Measurements from ENCODE around the gene STK32B. TPM values are rescaled to one million over a fixed set of nuclear protein-coding genes. Genes with fewer than 3 reads are reported as not detected.

The STK32B gene
- total RNA-seq, 1 experiment from 2014 or later, result 17.4 TPM

DNA sequence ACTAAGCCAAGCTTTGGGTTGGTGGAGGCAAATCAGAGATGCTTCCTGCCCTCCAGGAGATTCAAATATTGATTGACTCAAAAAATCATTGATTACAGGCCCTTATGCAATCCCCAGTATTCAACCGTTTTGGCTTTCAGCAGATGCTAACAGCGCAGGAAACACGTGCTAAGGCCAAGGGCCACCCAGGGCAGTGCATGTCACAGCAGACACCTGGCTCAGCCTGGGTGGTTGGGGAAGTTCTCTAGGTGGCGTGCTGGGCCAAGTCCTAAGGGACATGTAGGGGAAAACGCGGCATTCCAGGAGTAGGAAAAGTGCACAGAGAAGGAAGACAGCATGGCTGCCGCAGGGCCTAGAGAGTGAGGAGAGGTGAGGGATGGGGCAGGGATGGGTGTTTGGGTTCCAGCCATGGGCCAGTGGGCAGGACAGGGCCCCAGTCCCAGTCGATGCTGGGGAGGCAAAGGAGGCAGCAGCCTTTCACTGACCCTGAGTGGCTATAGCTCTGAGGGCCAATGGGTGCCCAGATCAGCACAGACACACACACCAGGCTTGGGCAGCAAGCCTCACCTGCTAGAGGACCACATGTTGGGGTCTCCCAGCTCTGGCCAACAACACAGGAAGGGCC is 418.0 kb downstream of the STK32B start:
- no peak for DNase-seq (ENCODE audit: low read depth)

GRCh38 chr4:5469861-5470260 is 418.6 kb downstream of the STK32B start:
- no peak for DNase-seq (ENCODE audit: low read depth)

GRCh38 chr4:5470318-5471198 is 419.3 kb downstream of the STK32B start:
- DNase-seq (ENCODE audit: low read depth), result no peak

- no peak for DNase-seq (ENCODE audit: low read depth)
Observed at GRCh38 chr4:5471206-5471605, 419.9 kb downstream of the STK32B start.

DNA sequence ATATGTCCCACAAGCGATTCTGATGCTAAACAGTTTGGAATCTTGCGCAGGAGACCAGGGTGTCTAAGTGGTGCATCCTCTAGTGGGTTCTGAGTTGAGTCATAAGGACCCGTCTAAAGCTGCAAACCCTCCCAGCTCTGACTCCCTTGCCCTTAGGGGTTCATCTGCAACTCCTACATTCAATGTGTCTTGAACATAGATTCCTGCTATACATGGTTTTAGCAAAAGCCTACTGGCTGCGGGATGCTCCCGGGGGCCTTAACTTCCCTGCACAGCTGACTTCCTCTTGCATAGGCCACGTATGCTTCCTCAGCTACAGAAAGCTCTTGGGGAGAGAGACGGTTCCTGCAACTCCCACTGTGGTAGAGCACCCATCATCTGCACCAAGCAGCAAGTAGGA is 420.4 kb downstream of the STK32B start:
- DNase-seq (ENCODE audit: low read depth), result no peak

- no peak for DNase-seq (ENCODE audit: low read depth)
Observed at GRCh38 chr4:5472160-5472591, 420.9 kb downstream of the STK32B start.

DNA sequence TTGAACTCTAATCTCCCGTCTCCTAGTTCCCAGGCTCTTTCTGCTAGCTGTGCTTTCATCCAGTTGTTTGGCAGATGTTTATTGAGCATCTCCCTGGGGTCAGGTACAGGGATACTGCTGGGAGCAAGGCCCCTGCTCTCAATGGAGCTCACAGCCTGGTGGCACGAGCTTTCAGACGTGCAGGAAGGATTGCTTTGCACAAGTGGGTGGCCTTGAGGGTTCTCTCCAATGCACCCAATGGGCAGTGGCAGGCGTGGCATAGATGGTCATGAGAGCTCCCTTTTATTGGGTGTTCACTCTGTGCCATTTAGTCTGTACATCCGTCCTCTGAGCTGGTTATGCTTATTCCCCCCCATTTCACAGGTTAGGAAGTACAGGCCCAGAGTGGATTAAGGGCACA is 421.8 kb downstream of the STK32B start:
- DNase-seq (ENCODE audit: low read depth), result no peak

- peak; percentile 55 for DNase-seq (ENCODE audit: low read depth)
Observed at GRCh38 chr4:5474756-5475155, 423.5 kb downstream of the STK32B start.

DNA sequence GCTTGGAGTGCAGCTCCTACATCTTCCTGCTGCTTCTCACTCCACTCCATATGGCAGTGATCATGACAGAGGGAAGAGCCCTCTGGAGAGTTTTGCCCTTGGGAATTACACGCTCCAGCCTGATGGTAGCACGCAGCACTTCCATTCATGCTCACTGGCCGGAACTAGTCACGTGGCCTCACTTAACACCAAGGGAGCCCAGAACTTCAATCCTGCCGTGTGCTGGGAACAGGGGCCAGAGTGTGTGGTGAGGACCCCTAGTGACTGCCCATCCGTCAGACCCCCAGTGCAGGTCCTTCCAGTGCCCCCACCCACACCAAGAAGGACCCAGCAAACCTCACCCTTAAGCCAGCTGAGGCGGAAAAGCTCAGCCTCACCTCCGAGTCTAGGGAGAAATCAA is 426.3 kb downstream of the STK32B start:
- DNase-seq (ENCODE audit: low read depth), result no peak

- DNase-seq (ENCODE audit: low read depth), result no peak
Observed at GRCh38 chr4:5478169-5478568, 426.9 kb downstream of the STK32B start.

DNA sequence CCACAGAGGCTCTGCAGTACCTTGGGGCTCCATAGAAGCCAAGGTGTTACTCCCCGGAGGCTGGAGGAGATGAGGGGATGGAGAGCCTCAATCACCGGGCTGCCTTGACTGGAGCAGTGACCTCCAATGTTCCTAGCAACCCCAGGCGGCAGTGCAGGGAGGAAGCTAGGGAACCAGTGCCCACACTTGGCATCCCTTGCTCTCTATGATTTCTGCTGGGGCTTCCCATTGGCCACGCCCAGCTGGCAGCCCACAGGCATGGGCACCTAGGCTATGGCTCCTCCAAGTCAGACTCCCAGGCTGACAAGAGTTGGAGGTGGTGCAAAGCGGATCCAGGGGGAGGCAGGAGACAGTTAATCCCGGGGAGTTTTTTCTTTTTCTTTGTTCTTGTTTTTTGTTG is 427.4 kb downstream of the STK32B start:
- DNase-seq (ENCODE audit: low read depth), result no peak

GRCh38 chr4:5479518-5480060 is 428.3 kb downstream of the STK32B start:
- DNase-seq (ENCODE audit: low read depth), result no peak

DNA sequence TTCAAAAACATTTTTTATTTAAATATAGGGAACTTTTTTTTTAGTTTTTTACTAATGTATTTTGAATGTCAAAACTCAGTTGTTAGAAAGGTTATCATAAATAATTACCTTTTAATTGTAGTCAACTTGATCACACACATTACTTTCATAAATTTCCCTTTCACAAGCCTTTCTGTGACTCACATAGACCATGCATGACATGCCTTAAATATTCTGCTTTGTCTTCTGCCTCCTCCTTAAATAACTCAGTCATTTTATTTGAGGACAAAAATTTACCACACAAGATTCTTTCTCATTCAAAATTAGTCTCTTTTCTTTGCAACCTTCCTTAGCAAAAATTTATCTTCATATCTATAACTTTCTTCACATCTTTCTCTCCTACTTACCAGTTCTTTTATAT is 437.1 kb downstream of the STK32B start:
- no peak for DNase-seq (ENCODE audit: low read depth)

GRCh38 chr4:5489260-5489659 is 438.0 kb downstream of the STK32B start:
- DNase-seq (ENCODE audit: low read depth), result no peak

GRCh38 chr4:5497489-5497888 is 446.2 kb downstream of the STK32B start:
- no peak for DNase-seq (ENCODE audit: low read depth)

GRCh38 chr4:5500165-5500564 is 448.9 kb downstream of the STK32B start:
- peak; percentile 17 for DNase-seq (ENCODE audit: low read depth)

GRCh38 chr4:5503336-5503936 is 452.2 kb downstream of the STK32B start:
- no peak for DNase-seq (ENCODE audit: low read depth)

- no peak for DNase-seq (ENCODE audit: low read depth)
Observed at GRCh38 chr4:5504486-5504885, 453.2 kb downstream of the STK32B start.

DNA sequence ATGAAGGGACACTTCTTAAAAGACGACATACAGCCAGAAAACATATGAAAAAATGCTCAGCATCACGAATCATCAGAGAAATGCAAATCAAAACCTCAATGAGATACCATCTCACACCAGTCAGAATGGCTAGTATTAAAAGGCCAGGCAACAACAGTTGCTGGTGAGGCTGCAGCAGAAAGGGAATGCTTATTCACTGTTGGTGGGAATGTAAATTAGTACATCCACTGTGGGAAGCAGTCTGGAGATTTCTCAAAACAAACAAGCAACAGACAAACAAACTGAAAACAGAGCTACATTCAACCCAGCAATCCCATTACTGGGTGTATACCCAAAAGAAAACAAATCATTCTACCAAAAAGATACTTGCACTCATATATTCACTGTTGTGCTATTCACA is 459.2 kb downstream of the STK32B start:
- no peak for DNase-seq (ENCODE audit: low read depth)

GRCh38 chr4:5511791-5512190 is 460.5 kb downstream of the STK32B start:
- DNase-seq (ENCODE audit: low read depth), result no peak

DNA sequence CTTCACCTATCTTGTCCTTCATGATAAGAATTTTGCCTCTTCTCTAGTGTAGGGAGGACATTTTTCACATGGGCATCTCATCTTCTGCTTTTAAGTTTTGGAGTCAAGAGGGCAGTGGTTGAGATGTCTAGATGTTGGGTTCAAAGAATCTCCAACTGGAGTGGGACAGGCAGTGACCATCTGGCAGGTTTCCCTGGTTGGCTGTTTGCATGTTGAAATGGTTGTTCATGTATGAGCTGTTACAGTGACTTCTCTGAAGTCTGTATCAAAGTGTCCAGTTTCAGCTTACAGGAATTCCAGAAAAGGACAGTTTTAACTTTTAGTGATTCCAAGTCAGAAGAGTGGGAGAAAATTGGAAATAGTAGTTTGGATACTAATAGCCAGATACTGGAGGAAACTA is 464.4 kb downstream of the STK32B start:
- no peak for DNase-seq (ENCODE audit: low read depth)

DNA sequence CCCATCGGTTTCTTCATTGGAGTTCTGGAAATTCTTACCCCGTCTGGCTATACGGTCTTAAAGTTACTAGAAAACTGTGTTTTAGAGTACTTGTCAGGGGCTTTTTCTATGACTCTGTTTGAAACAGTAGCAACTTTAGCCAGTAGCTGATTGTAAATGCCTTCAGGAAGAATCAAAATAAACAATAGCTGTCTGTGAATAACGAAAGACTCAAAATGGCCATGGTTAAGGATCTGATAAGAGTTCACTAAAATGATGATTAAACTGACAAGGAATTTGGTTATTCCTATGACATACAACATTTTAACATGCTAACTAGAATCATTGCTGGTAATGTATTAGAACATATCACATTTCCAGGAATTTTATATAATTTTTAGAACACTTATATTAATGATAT is 466.1 kb downstream of the STK32B start:
- DNase-seq (ENCODE audit: low read depth), result no peak

Data from Daoy (cell line).